Measurements from ENCODE around the gene PPP1R16B. TPM values are rescaled to one million over a fixed set of nuclear protein-coding genes. Genes with fewer than 3 reads are reported as not detected.

Gene PPP1R16B
- total RNA-seq, 2 donors from 2014 or later, result 7.3 to 8.9 TPM

DNA sequence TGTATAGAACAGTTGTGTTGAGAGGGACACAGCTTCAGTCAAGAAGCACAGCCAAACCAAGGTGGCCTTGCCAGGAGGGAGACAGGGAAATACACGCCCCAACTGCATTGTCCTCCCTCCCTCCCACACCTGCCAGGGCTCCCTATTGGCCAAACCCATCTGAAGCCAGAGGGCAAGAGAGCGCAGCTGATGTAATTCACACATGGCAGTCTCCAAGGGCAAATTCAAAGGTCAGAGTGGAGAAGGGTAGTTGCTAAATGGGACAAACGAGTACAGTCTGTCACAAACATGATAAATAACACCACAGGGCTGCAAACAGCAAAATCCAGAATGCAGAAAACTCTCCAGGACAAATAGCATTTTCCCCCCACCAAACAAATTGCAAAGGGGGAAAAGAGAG, 23.2 kb upstream of the PPP1R16B start:
- no peaks in the 10 kb centered on the region for H3K4me1 ChIP-seq (ENCODE audit: control insufficient read depth in 1 of 2, low read depth in 2 of 2)
- TF ChIP-seq, protein P1, sequence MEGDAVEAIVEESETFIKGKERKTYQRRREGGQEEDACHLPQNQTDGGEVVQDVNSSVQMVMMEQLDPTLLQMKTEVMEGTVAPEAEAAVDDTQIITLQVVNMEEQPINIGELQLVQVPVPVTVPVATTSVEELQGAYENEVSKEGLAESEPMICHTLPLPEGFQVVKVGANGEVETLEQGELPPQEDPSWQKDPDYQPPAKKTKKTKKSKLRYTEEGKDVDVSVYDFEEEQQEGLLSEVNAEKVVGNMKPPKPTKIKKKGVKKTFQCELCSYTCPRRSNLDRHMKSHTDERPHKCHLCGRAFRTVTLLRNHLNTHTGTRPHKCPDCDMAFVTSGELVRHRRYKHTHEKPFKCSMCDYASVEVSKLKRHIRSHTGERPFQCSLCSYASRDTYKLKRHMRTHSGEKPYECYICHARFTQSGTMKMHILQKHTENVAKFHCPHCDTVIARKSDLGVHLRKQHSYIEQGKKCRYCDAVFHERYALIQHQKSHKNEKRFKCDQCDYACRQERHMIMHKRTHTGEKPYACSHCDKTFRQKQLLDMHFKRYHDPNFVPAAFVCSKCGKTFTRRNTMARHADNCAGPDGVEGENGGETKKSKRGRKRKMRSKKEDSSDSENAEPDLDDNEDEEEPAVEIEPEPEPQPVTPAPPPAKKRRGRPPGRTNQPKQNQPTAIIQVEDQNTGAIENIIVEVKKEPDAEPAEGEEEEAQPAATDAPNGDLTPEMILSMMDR (IDR thresholded peaks at IDR 0.05), result no peak

DNA sequence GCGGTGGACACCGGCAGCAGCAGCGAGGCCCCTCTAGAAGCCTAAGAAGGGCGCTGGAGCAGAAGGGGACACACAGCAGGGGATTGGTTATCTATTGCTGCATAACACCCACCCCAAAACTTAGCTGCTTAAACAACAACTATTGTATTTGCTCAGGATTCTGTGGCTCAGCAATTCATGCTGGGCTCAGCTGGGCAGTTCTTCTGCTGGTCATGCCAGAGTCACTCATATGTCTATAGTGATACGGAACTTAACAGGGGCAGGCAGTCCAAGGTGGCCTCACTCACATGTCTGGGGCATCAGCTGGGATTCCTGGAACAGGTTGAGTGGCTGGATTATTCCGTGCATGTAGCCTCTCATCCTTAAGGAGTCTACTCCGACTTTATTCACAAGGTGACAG, 17.6 kb upstream of the PPP1R16B start:
- DNase-seq (ENCODE audit: low spot score), result no peak
- Histone ChIP-seq H3K27me3 (replicated peaks; ENCODE audit: insufficient read depth) (no peaks in the 10 kb centered on the region), H3K9me3 (no peaks in the 10 kb centered on the region), H3K36me3 (no peaks in the 10 kb centered on the region), H3K27ac (no peak overlapping the region), H3K4me1 (ENCODE audit: control insufficient read depth in 1 of 2, low read depth in 2 of 2) (no peaks in the 10 kb centered on the region), H3K4me3 (no peak overlapping the region)
- ATAC-seq (ENCODE audit: insufficient number of reproducible peaks, low FRiP score, low read depth), result no peak
- TF ChIP-seq, protein P1 (IDR thresholded peaks at IDR 0.05), result no peak

More for the DNA sequence above, 23.2 kb upstream of the PPP1R16B start:
- no peaks in the 10 kb centered on the region for H3K9me3 ChIP-seq
- no peaks in the 10 kb centered on the region for H3K27me3 ChIP-seq (replicated peaks; ENCODE audit: insufficient read depth)
- H3K27ac ChIP-seq, result no peak overlapping the region
- H3K36me3 ChIP-seq, result no peaks in the 10 kb centered on the region
- no peak for ATAC-seq (ENCODE audit: insufficient number of reproducible peaks, low FRiP score, low read depth)
- no peak for DNase-seq (ENCODE audit: low spot score)
- no peak overlapping the region for H3K4me3 ChIP-seq

DNA sequence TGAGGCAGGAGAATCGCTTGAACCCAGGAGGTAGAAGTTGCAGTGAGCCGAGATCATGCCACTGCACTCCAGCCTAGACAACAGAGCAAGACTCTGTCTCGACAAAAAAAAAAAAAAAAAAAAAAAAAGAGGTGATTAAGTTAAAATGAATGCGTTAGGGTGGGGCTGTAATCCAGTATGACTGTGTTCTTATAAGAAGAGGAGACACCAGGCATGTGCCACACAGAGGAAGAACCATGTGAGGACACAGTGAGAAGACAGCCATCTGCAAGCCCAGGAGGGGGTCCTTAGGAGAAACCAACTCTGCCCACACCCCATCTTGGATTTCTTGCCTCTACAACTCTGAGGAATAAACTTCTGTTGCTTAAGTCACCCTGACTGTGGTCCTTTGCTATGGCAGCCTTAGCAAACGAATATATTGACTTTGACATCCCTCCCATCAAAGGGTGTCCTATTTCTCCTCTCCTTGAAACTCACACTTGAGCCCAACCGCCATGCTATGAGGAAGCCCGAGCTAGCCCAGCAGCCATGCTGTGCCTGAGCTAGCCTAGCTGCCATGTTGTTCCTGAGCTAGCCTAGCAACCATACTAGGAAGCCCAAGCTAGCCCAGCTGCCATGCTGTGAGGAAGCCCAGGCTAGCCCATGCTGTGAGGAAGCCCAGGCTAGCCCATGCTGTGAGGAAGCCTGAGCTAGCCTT, 15.8 kb upstream of the PPP1R16B start:
- Histone ChIP-seq H3K27ac (no peak overlapping the region), H3K36me3 (no peaks in the 10 kb centered on the region), H3K4me3 (no peak overlapping the region), H3K27me3 (replicated peaks; ENCODE audit: insufficient read depth) (no peaks in the 10 kb centered on the region), H3K9me3 (no peaks in the 10 kb centered on the region), H3K4me1 (ENCODE audit: control insufficient read depth in 1 of 2, low read depth in 2 of 2) (no peaks in the 10 kb centered on the region)
- TF ChIP-seq, protein P1 (IDR thresholded peaks at IDR 0.05), result no peak
- DNase-seq (ENCODE audit: low spot score) (no peak), ATAC-seq (ENCODE audit: insufficient number of reproducible peaks, low FRiP score, low read depth) (no peak)

DNA sequence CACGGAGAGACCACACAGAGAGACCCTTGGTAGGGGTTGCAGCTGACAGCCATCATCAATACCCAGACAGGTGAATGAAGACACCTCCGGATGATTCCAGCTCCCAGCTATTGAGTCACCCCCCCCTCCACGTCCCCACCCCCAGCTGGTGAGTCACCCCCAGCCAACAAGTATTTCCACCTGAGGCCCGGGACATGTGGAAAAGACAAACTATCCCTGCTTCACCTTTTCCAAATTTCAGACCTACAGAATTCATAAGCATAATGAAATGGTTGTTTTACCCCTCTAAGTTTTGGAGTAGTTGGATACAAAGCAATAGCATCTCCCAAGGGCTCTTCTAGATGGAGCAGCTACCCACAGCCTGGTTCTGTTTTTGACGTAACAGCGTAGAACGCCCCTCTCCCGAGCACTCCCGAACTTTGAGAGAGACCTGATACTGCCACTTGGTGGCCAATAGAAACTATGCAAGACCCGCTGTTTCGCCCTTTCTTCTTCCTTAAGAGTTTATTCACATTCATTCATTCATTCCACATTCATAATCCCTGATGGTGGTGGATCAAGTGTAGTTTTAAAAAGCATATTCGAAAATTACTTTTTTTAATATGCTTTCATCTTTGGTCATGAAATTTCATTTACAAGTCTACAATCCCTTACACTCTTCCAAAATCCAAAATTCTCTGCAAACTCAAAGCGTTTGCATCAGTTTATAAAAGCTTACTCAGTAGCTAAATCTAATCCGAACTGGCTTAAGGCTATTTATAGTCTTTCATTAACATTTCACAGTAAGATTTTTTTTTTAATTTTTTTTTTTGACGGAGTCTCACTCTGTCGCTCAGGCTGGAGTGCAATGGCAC, 15.1 kb upstream of the PPP1R16B start:
- ATAC-seq (ENCODE audit: insufficient number of reproducible peaks, low FRiP score, low read depth) (no peak), DNase-seq (ENCODE audit: low spot score) (no peak)
- H3K4me3 ChIP-seq, result no peak overlapping the region
- no peak overlapping the region for H3K27ac ChIP-seq
- no peaks in the 10 kb centered on the region for H3K27me3 ChIP-seq (replicated peaks; ENCODE audit: insufficient read depth)
- no peaks in the 10 kb centered on the region for H3K36me3 ChIP-seq
- H3K4me1 ChIP-seq (ENCODE audit: control insufficient read depth in 1 of 2, low read depth in 2 of 2), result no peaks in the 10 kb centered on the region
- TF ChIP-seq, protein P1 (IDR thresholded peaks at IDR 0.05), result peak; percentile 56
- no peaks in the 10 kb centered on the region for H3K9me3 ChIP-seq

DNA sequence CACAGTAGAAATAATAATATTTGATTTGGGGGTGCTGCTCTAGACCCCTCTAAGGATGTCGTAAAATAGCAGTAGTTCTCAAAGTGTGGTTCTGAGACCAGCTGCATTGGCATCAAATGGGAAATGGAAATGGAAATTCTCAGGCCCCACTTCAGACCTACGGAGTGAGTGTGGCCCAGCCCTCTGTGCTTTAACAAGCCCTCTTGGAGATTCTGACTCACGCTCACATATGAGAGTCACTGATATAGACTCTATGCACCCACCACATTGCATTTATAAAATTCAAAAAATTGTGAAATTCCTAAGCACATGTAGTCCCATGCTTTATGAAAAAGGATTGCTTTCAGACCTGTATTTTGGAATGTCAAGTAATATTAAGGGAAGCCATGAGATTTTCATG, 14.2 kb upstream of the PPP1R16B start:
- no peaks in the 10 kb centered on the region for H3K27me3 ChIP-seq (replicated peaks; ENCODE audit: insufficient read depth)
- no peak for DNase-seq (ENCODE audit: low spot score)

More for the DNA sequence above, 14.2 kb upstream of the PPP1R16B start:
- Histone ChIP-seq H3K9me3 (no peaks in the 10 kb centered on the region), H3K4me1 (ENCODE audit: control insufficient read depth in 1 of 2, low read depth in 2 of 2) (no peaks in the 10 kb centered on the region), H3K4me3 (no peak overlapping the region), H3K36me3 (no peaks in the 10 kb centered on the region), H3K27ac (no peak overlapping the region)
- ATAC-seq (ENCODE audit: insufficient number of reproducible peaks, low FRiP score, low read depth), result no peak
- TF ChIP-seq, protein P1 (IDR thresholded peaks at IDR 0.05), result no peak

Measured in thoracic aorta (tissue), 2 donors.